Loucy (cell line): ENCODE results near the gene NAT9.
A peak's percentile ranks its signal among the peaks of the same experiment; 100 is the strongest.

Source experiments
- H2AFZ ChIP-seq: fragments of 200-600 bp; sonication (generic); 2 replicates; pipeline ENCODE4 v1.6.0; 2016; ENCODE audit warnings: antibody characterized with exemption, mild to moderate bottlenecking, low read length, moderate library complexity
- H3F3A ChIP-seq: fragments of 200-600 bp; 2 replicates; pipeline ENCODE4 v1.6.0; 2016; ENCODE audit warnings: antibody characterized with exemption, low read depth, mild to moderate bottlenecking
- H3K27me3 ChIP-seq: fragments of 200-600 bp; sonication (generic); 2 replicates; pipeline ENCODE4 v1.6.1; 2014; ENCODE audit warnings: low read length, mild to moderate bottlenecking; ENCODE audit not compliant: insufficient read depth, poor library complexity, severe bottlenecking
- H3K36me3 ChIP-seq: fragments of 200-600 bp; sonication (generic); 2 replicates; pipeline ENCODE4 v1.6.1; 2016; ENCODE audit warnings: low read length; ENCODE audit not compliant: insufficient read depth
- H3K4me1 ChIP-seq: fragments of 200-600 bp; sonication (generic); 2 replicates; pipeline ENCODE4 v1.5.1; 2014; ENCODE audit warnings: low read length, mild to moderate bottlenecking; ENCODE audit not compliant: insufficient read depth, poor library complexity, severe bottlenecking
- H3K4me2 ChIP-seq: fragments of 200-600 bp; sonication (generic); 2 replicates; pipeline ENCODE4 v1.6.0; 2014; ENCODE audit warnings: antibody characterized with exemption, low read length, low read depth, mild to moderate bottlenecking; ENCODE audit not compliant: poor library complexity, severe bottlenecking
- H3K4me3 ChIP-seq: fragments of 200-600 bp; sonication (generic); 2 replicates; pipeline ENCODE4 v1.5.1; 2014; ENCODE audit warnings: low read length, mild to moderate bottlenecking, mixed read lengths; ENCODE audit not compliant: poor library complexity, severe bottlenecking
- H3K79me2 ChIP-seq: fragments of 200-600 bp; sonication (generic); 2 replicates; pipeline ENCODE4 v1.6.1; 2014; ENCODE audit warnings: low read length; ENCODE audit not compliant: insufficient read depth
- H3K9ac ChIP-seq: fragments of 200-600 bp; sonication (generic); 2 replicates; pipeline ENCODE4 v1.6.0; 2014; ENCODE audit warnings: mild to moderate bottlenecking, low read depth, low read length, moderate library complexity; ENCODE audit not compliant: poor library complexity, severe bottlenecking
- H3K9me2 ChIP-seq: fragments of 200-600 bp; sonication (generic); replicated peaks from 2 replicates; pipeline ENCODE4 v1.6.1; 2016; ENCODE audit warnings: low read depth, low read length, mixed read lengths
- H3K9me3 ChIP-seq: fragments of 200-600 bp; sonication (generic); 2 replicates; pipeline ENCODE4 v1.6.1; 2014; ENCODE audit warnings: mild to moderate bottlenecking, antibody characterized with exemption, low read length, low read depth; ENCODE audit not compliant: insufficient read depth
- H4K20me1 ChIP-seq: fragments of 200-600 bp; sonication (generic); 2 replicates; pipeline ENCODE4 v1.6.0; 2014; ENCODE audit warnings: antibody characterized with exemption, low read length, mild to moderate bottlenecking; ENCODE audit not compliant: insufficient read depth, poor library complexity, severe bottlenecking
- CTCF ChIP-seq: fragments of 200-600 bp; sonication (generic); conservative IDR thresholded peaks from 2 replicates; pipeline ENCODE4 v1.5.1; 2014; ENCODE audit warnings: mild to moderate bottlenecking, antibody characterized with exemption, low read length
- EZH2phosphoT487 ChIP-seq: fragments of 200-600 bp; IDR thresholded peaks from 2 replicates; pipeline ENCODE4 v1.6.1; 2018; ENCODE audit warnings: antibody characterized with exemption, mild to moderate bottlenecking, moderate library complexity, borderline replicate concordance

The NAT9 gene

DNA sequence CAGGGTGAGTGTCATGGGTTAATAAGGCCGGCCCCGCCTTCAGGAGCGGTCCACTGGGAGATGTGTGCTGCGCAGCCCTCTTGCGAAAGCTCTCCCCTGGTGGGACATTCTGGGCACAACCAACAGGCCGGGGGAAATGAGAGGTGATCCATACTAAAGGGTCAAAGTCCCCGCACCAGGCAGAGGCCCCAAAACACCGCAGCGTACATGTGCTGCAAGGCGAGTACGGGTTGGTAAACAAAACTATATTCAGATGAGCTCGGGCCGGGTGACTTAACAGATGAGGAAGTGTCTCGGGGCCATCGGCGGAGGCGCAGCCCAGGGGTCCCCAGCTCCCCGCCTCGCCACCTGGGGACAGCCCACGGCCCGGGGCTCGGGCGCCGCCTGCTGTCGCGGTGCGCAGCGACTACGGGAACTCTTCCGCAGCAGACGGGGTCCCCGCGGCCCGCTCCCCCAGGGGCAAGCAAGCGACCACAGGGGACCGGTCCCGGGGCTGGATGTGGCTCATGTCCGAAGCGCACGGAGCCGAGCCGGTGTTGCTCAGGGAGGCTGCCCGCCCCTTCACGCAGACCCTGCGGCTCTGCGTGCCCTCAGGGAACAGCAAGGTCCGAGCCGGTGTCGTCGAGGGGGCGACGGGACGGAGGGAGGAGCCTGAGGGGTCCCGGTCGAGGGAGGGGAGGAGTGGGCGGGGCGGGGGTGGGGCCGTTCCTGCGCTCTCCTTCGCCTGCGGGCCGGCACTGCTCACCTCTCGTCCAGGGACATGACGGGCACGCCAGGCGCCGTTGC is 39.4 kb downstream of the NAT9 start, which contains the start of gene RAB37:
Gene RAB37 (plus strand): TSS at position 744 of the 786 bp plus-strand sequence. CDS start 17 bp downstream, at position 761.
- Histone ChIP-seq H3K79me2 (peaks cover 40% of the 10 kb centered on the region), H3K36me3 (no peaks in the 10 kb centered on the region), H3K4me2 (peak within 1 kb of the TSS; percentile 68), H3K9me3 (no peaks in the 10 kb centered on the region), H3K27me3 (no peaks in the 10 kb centered on the region), H3K9me2 (no peaks in the 10 kb centered on the region), H3F3A (peaks cover 4% of the 10 kb centered on the region; the same call in 1 of the 2 replicates), H3K9ac (peak within 1 kb of the TSS; percentile 99), H3K4me1 (peaks cover 55% of the 10 kb centered on the region), H4K20me1 (no peaks in the 10 kb centered on the region), H2AFZ (peak within 1 kb of the TSS; percentile 24; the same call in 1 of the 2 replicates), H3K4me3 (peak within 1 kb of the TSS; percentile 92)
- TF ChIP-seq CTCF (peak; percentile 59), EZH2phosphoT487 (no peak)

DNA sequence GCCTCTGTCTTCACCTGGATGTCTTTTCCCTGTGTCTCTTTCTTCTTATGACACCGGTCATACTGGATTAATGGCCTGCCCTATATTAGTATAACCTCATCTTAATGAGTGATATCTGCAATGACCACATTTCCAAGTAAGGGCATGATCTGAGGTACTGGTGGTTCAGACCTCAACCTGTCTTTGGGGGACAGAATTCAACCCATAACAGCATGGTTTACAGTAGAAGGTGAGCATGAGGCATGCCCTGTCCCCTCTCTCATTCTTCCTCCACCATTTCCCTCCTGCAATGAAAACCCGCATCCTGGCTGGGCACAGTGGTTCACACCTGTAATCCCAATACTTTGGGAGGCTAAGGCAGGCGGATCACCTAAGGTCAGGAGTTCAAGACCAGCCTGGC is 41.9 kb downstream of the NAT9 start:
- no peak for TF ChIP-seq CTCF
- no peak for TF ChIP-seq EZH2phosphoT487
- peaks cover 56% of the 10 kb centered on the region for H3K4me1 ChIP-seq
- no peaks in the 10 kb centered on the region for H3K9me3 ChIP-seq
- no peaks in the 10 kb centered on the region for H3K9me2 ChIP-seq
- no peak overlapping the region for H3K9ac ChIP-seq
- H3K36me3 ChIP-seq: no peaks in the 10 kb centered on the region
- H3F3A ChIP-seq: 0 out of 2 replicates have a peak, but pooled peaks cover 2% of the 10 kb centered on the region
- no peak overlapping the region for H3K4me2 ChIP-seq
- no peak overlapping the region for H3K4me3 ChIP-seq
- H2AFZ ChIP-seq: no peak overlapping the region
- H3K79me2 ChIP-seq: peaks cover 15% of the 10 kb centered on the region
- H4K20me1 ChIP-seq: no peaks in the 10 kb centered on the region
- H3K27me3 ChIP-seq: no peaks in the 10 kb centered on the region

DNA sequence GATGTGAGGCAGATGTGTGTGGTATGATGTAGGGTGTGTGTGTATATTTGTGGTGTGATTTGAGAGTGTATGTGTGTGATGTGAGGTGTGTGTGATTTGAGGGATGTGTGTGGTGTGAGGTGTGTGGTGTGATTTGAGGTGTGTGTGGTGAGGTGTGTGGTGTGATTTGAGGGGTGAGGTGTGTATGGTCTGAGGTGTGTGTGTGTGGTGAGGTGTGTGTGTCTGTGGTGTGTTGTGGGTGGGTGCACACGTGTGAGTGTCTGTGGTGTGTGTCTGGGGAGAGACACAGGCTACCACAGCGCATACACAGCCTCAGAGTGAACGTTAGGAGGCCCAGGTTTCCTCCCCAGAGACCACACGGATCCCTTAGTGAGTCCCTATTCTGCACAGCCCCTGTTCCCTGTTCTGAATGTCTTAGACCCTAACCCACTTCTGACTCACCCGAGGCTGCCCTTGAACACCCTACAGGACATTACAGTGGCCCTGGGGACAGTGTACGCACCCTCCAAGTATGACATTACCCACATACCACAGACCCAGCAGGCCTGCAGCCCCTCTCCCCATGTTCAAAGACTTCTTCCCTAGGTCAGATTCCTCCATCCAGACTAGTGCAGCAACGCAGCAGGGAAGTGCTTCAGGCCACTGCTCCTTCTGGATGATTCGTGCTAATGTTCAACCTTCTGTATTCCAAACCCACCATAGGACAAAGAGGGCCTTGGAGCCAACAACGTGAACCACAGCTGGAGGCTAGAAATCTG is 42.6 kb downstream of the NAT9 start:
- H3K4me3 ChIP-seq: no peak overlapping the region
- no peak for TF ChIP-seq EZH2phosphoT487
- no peak for TF ChIP-seq CTCF
- H3K9me3 ChIP-seq: no peaks in the 10 kb centered on the region
- H4K20me1 ChIP-seq: no peaks in the 10 kb centered on the region
- H3K4me2 ChIP-seq: no peak overlapping the region
- H3K36me3 ChIP-seq: no peaks in the 10 kb centered on the region
- H3K27me3 ChIP-seq: no peaks in the 10 kb centered on the region
- no peaks in the 10 kb centered on the region for H3F3A ChIP-seq
- H3K9ac ChIP-seq: no peak overlapping the region
- H3K9me2 ChIP-seq: no peaks in the 10 kb centered on the region
- peaks cover 51% of the 10 kb centered on the region for H3K4me1 ChIP-seq
- H3K79me2 ChIP-seq: peaks cover 8% of the 10 kb centered on the region
- H2AFZ ChIP-seq: no peak overlapping the region
